NCI-H226 (cell line): ENCODE measurements around the gene AFF3.

ENCODE experiments used
- DNase-seq: peaks from one replicate; pipeline ENCODE4 v3.0.0-alpha.2; 2015

Gene AFF3

GRCh38 chr2:99850084-99850710, 292.2 kb downstream of the AFF3 start:
- DNase-seq = peak; percentile 21

GRCh38 chr2:99846462-99847107, 295.8 kb downstream of the AFF3 start:
- DNase-seq = no peak

- no peak for DNase-seq
Observed at GRCh38 chr2:99845296-99845695, 297.1 kb downstream of the AFF3 start.

GRCh38 chr2:99842451-99842850, 299.9 kb downstream of the AFF3 start:
- DNase-seq = no peak

GRCh38 chr2:99841749-99842148, 300.6 kb downstream of the AFF3 start:
- DNase-seq = peak; percentile 86

- no peak for DNase-seq
Observed at GRCh38 chr2:99840831-99841230, 301.6 kb downstream of the AFF3 start.

GRCh38 chr2:99836690-99837605, 305.4 kb downstream of the AFF3 start:
- DNase-seq = no peak

GRCh38 chr2:99834426-99834825, 308.0 kb downstream of the AFF3 start:
- no peak for DNase-seq

GRCh38 chr2:99833586-99834201, 308.7 kb downstream of the AFF3 start:
- DNase-seq = no peak

GRCh38 chr2:99832926-99833325, 309.5 kb downstream of the AFF3 start:
- no peak for DNase-seq

GRCh38 chr2:99831772-99832171, 310.6 kb downstream of the AFF3 start:
- no peak for DNase-seq

- DNase-seq = no peak
Observed at GRCh38 chr2:99827296-99827999, 314.9 kb downstream of the AFF3 start.

- DNase-seq = no peak
Observed at GRCh38 chr2:99825630-99826029, 316.8 kb downstream of the AFF3 start.

GRCh38 chr2:99824758-99825157, 317.6 kb downstream of the AFF3 start:
- DNase-seq = no peak

- no peak for DNase-seq
Observed at GRCh38 chr2:99822474-99823207, 319.7 kb downstream of the AFF3 start.

- DNase-seq = no peak
Observed at GRCh38 chr2:99821984-99822383, 320.4 kb downstream of the AFF3 start.

GRCh38 chr2:99821572-99821971, 320.8 kb downstream of the AFF3 start:
- DNase-seq = peak; percentile 50

- no peak for DNase-seq
Observed at GRCh38 chr2:99821039-99821438, 321.4 kb downstream of the AFF3 start.

GRCh38 chr2:99819766-99820165, 322.6 kb downstream of the AFF3 start:
- peak; percentile 28 for DNase-seq

- no peak for DNase-seq
Observed at GRCh38 chr2:99818842-99819241, 323.5 kb downstream of the AFF3 start.

- no peak for DNase-seq
Observed at GRCh38 chr2:99816908-99817307, 325.5 kb downstream of the AFF3 start.

GRCh38 chr2:99812426-99812825, 330.0 kb downstream of the AFF3 start:
- DNase-seq = no peak
